HepG2 (cell line): Measurements from ENCODE around the gene RAD54L2. TPM values are rescaled to one million over a fixed set of nuclear protein-coding genes. Genes with fewer than 3 reads are reported as not detected.

Source experiments
- ATM ChIP-seq: fragments of 450-650 bp; IDR thresholded peaks from 2 replicates; pipeline ENCODE4 v1.7.1; 2017; ENCODE audit warnings: mild to moderate bottlenecking, borderline replicate concordance
- MAFK ChIP-seq, 2 experiments: IDR thresholded peaks in 1 of 2; conservative IDR thresholded peaks in 1 of 2; 2 replicates each; pipeline ENCODE4 v1.6.1; 2011; ENCODE audit warnings: improper control_type of control experiment in 2 of 2, low read length in 2 of 2
- MBNL3 ChIP-seq: fragments of 250-450 bp; sonication (Bioruptor Pico); conservative IDR thresholded peaks from 2 replicates; pipeline ENCODE4 v1.8.0; 2022; ENCODE audit warnings: mild to moderate bottlenecking, inconsistent platforms
- PHB2 ChIP-seq: fragments of 450-650 bp; IDR thresholded peaks from 2 replicates; pipeline ENCODE4 v1.6.1; 2018; ENCODE audit not compliant: partially characterized antibody
- SMAD9 ChIP-seq: sonication (generic); formaldehyde crosslinking; IDR thresholded peaks from 2 replicates; pipeline ENCODE4 v1.5.1; 2020; ENCODE audit warnings: mild to moderate bottlenecking, missing genetic modification reagents
- WIZ ChIP-seq: sonication (generic); formaldehyde crosslinking; IDR thresholded peaks from 2 replicates; pipeline ENCODE4 v1.5.1; 2020; ENCODE audit warnings: mild to moderate bottlenecking, missing genetic modification reagents
- ZNF180 ChIP-seq: sonication (generic); formaldehyde crosslinking; IDR thresholded peaks from 2 replicates; pipeline ENCODE4 v1.4.0; 2020; ENCODE audit warnings: low read depth, missing genetic modification reagents, borderline replicate concordance
- ZNF709 ChIP-seq: sonication (generic); formaldehyde crosslinking; IDR thresholded peaks from 2 replicates; pipeline ENCODE4 v1.5.0; 2020; ENCODE audit warnings: mild to moderate bottlenecking, missing genetic modification reagents
- polyA plus RNA-seq, 8 experiments: library from polyadenylated mRNA; depleted of rRNA in 3 of 8; stranded (reverse) in 7 of 8; unstranded in 1 of 8; fragments of >200 nt; fragmentation: Illumina TruSeq in 4 of 8; extraction: Trizol in 4 of 8; gene quantifications; 2 replicates each; pipeline versions ENCODE4 v1.2.1 to v1.2.3, GENCODE V29; 2011 to 2016; ENCODE audit warnings: low read depth in 4 of 8, missing spikeins in 1 of 8, mixed read lengths in 1 of 8; ENCODE audit not compliant: insufficient read depth in 1 of 8
- total RNA-seq, 5 experiments: library from RNA; depleted of rRNA; stranded (reverse); fragments of >200 nt; fragmentation: Illumina TruSeq; extraction: Trizol; gene quantifications; 2 replicates each; pipeline ENCODE4 v1.2.3, GENCODE V29; 2016; ENCODE audit warnings: low read depth in 1 of 5
- TF ChIP-seq, protein P1 (sequence below): sonication (generic); formaldehyde crosslinking; IDR thresholded peaks from 2 replicates; pipeline ENCODE4 v1.5.0; 2020; ENCODE audit warnings: mild to moderate bottlenecking, missing genetic modification reagents
- TF ChIP-seq, protein P2 (sequence below): sonication (generic); formaldehyde crosslinking; IDR thresholded peaks from 2 replicates; pipeline ENCODE4 v1.9.0; 2021; ENCODE audit warnings: mild to moderate bottlenecking, missing genetic modification reagents

Gene RAD54L2
- total and polyA plus RNA-seq, 2 of the 13 experiments (the other 11 are each of a cell fraction or from before 2014, with no cell fraction given) = 5.5 to 14.8 TPM

DNA sequence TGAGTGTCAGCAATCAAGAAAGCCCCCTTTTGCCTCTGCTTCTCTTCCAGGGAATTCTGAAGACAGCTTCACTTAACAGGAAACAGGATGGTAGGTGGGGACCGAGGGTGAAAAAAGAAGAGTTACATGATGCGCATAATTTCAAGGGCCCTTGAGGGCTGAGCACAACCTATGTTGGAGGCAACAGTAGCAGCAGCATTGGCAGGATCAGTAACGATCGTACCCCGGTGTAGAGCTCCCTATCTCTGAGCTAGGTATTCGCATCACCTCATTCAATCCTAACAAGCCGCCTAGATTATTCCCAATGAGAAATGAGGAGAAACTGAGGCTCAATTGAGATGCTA lies 432 bp upstream of the RAD54L2 start (continued):
- no peak for TF ChIP-seq MBNL3 (CRISPR knock-in tag)
- TF ChIP-seq SMAD9 (CRISPR knock-in tag) = no peak
- TF ChIP-seq, protein P1, sequence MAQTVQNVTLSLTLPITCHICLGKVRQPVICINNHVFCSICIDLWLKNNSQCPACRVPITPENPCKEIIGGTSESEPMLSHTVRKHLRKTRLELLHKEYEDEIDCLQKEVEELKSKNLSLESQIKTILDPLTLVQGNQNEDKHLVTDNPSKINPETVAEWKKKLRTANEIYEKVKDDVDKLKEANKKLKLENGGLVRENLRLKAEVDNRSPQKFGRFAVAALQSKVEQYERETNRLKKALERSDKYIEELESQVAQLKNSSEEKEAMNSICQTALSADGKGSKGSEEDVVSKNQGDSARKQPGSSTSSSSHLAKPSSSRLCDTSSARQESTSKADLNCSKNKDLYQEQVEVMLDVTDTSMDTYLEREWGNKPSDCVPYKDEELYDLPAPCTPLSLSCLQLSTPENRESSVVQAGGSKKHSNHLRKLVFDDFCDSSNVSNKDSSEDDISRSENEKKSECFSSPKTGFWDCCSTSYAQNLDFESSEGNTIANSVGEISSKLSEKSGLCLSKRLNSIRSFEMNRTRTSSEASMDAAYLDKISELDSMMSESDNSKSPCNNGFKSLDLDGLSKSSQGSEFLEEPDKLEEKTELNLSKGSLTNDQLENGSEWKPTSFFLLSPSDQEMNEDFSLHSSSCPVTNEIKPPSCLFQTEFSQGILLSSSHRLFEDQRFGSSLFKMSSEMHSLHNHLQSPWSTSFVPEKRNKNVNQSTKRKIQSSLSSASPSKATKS (CRISPR knock-in tag) = 0 out of 2 replicates have a peak, but pooled peaks have one; percentile 58
- no peak for TF ChIP-seq ZNF180
- no peak for TF ChIP-seq ATM
- no peak for TF ChIP-seq PHB2
- no peak; the same call in 1 of the 2 replicates for TF ChIP-seq ZNF709 (CRISPR knock-in tag)
- 0 out of 2 replicates have a peak, but pooled peaks have one; percentile 10 for TF ChIP-seq WIZ
- TF ChIP-seq, protein P2, sequence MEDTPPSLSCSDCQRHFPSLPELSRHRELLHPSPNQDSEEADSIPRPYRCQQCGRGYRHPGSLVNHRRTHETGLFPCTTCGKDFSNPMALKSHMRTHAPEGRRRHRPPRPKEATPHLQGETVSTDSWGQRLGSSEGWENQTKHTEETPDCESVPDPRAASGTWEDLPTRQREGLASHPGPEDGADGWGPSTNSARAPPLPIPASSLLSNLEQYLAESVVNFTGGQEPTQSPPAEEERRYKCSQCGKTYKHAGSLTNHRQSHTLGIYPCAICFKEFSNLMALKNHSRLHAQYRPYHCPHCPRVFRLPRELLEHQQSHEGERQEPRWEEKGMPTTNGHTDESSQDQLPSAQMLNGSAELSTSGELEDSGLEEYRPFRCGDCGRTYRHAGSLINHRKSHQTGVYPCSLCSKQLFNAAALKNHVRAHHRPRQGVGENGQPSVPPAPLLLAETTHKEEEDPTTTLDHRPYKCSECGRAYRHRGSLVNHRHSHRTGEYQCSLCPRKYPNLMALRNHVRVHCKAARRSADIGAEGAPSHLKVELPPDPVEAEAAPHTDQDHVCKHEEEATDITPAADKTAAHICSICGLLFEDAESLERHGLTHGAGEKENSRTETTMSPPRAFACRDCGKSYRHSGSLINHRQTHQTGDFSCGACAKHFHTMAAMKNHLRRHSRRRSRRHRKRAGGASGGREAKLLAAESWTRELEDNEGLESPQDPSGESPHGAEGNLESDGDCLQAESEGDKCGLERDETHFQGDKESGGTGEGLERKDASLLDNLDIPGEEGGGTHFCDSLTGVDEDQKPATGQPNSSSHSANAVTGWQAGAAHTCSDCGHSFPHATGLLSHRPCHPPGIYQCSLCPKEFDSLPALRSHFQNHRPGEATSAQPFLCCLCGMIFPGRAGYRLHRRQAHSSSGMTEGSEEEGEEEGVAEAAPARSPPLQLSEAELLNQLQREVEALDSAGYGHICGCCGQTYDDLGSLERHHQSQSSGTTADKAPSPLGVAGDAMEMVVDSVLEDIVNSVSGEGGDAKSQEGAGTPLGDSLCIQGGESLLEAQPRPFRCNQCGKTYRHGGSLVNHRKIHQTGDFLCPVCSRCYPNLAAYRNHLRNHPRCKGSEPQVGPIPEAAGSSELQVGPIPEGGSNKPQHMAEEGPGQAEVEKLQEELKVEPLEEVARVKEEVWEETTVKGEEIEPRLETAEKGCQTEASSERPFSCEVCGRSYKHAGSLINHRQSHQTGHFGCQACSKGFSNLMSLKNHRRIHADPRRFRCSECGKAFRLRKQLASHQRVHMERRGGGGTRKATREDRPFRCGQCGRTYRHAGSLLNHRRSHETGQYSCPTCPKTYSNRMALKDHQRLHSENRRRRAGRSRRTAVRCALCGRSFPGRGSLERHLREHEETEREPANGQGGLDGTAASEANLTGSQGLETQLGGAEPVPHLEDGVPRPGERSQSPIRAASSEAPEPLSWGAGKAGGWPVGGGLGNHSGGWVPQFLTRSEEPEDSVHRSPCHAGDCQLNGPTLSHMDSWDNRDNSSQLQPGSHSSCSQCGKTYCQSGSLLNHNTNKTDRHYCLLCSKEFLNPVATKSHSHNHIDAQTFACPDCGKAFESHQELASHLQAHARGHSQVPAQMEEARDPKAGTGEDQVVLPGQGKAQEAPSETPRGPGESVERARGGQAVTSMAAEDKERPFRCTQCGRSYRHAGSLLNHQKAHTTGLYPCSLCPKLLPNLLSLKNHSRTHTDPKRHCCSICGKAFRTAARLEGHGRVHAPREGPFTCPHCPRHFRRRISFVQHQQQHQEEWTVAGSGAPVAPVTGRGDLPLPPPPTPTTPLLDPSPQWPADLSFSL (CRISPR knock-in tag) = 0 out of 2 replicates have a peak, but pooled peaks have one; percentile 13
- no peak for TF ChIP-seq MAFK (conservative IDR thresholded peaks at IDR 0.05 in 1 of 2, IDR thresholded peaks at IDR 0.05 in 1 of 2; ENCODE audit: low read length in 2 of 2)
